Measurements from ENCODE around the gene LRIT3.

DNA sequence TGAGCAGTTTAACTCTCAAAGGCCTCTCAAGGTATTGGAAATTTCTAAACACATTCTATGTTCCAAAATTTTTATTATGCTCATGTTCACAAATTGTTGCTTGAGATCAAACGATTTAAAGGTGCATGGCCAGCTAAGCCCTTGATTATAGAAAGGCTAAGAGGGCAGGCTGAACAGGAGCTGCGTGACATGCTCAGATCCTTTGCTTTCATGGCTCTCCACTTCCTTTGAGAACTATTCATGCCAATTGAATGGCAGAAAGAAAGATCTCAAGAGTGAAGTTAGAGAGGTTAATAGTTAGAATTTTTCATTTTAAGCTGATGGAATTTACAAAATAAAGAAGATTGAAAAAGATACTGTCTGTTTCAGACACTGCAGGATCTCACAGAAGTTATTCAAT lies 594 bp downstream of the LRIT3 start:
- TF ChIP-seq, protein P1, sequence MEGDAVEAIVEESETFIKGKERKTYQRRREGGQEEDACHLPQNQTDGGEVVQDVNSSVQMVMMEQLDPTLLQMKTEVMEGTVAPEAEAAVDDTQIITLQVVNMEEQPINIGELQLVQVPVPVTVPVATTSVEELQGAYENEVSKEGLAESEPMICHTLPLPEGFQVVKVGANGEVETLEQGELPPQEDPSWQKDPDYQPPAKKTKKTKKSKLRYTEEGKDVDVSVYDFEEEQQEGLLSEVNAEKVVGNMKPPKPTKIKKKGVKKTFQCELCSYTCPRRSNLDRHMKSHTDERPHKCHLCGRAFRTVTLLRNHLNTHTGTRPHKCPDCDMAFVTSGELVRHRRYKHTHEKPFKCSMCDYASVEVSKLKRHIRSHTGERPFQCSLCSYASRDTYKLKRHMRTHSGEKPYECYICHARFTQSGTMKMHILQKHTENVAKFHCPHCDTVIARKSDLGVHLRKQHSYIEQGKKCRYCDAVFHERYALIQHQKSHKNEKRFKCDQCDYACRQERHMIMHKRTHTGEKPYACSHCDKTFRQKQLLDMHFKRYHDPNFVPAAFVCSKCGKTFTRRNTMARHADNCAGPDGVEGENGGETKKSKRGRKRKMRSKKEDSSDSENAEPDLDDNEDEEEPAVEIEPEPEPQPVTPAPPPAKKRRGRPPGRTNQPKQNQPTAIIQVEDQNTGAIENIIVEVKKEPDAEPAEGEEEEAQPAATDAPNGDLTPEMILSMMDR (conservative IDR thresholded peaks at IDR 0.05; ENCODE audit: low read depth, low read length) = no peak
- TF ChIP-seq POLR2A (IDR thresholded peaks at IDR 0.05; ENCODE audit: low read depth, low read length) (no peak), ELK1 (IDR thresholded peaks at IDR 0.05; ENCODE audit: borderline replicate concordance, low read depth, low read length) (no peak), MXI1 (IDR thresholded peaks at IDR 0.05; ENCODE audit: borderline replicate concordance, low read depth, low read length) (no peak), RCOR1 (IDR thresholded peaks at IDR 0.05; ENCODE audit: insufficient replicate concordance, low read length) (no peak)
